HG03439 (cell line): Measurements from ENCODE around the gene CDK11B.

Experiments
- ATAC-seq: cut with Tn5 transposase; IDR thresholded peaks from one replicate; pipeline ENCODE4 v1.9.1; 2021; ENCODE audit warnings: mild to moderate bottlenecking, moderate library complexity; ENCODE audit not compliant: unreplicated experiment

Gene CDK11B

GRCh38 chr1:1628754-1629429 lies 29.9 kb downstream of the CDK11B start:
- ATAC-seq: no peak

- ATAC-seq: no peak
These were observed 30.7 kb downstream of the CDK11B start for GRCh38 chr1:1627829-1628753.

- ATAC-seq: no peak
These were observed 31.5 kb downstream of the CDK11B start for GRCh38 chr1:1627261-1627828.

- no peak for ATAC-seq
These were observed 32.3 kb downstream of the CDK11B start for GRCh38 chr1:1626207-1627141.

GRCh38 chr1:1625824-1626206 lies 33.0 kb downstream of the CDK11B start:
- no peak for ATAC-seq

GRCh38 chr1:1625404-1625775 lies 33.4 kb downstream of the CDK11B start:
- no peak for ATAC-seq

GRCh38 chr1:1624443-1625403 lies 34.1 kb downstream of the CDK11B start:
- no peak for ATAC-seq

- no peak for ATAC-seq
These were observed 35.0 kb downstream of the CDK11B start for GRCh38 chr1:1623631-1624442.

GRCh38 chr1:1623181-1623630 lies 35.6 kb downstream of the CDK11B start:
- no peak for ATAC-seq

GRCh38 chr1:1622788-1623094 lies 36.1 kb downstream of the CDK11B start:
- ATAC-seq: no peak

GRCh38 chr1:1622010-1622787 lies 36.6 kb downstream of the CDK11B start:
- no peak for ATAC-seq

- no peak for ATAC-seq
These were observed 37.4 kb downstream of the CDK11B start for GRCh38 chr1:1621173-1622009.

GRCh38 chr1:1620433-1621139 lies 38.2 kb downstream of the CDK11B start:
- no peak for ATAC-seq

- no peak for ATAC-seq
These were observed 38.9 kb downstream of the CDK11B start for GRCh38 chr1:1619917-1620361.

- ATAC-seq: no peak
These were observed 40.3 kb downstream of the CDK11B start for GRCh38 chr1:1618396-1619068.

GRCh38 chr1:1617925-1618324 lies 40.9 kb downstream of the CDK11B start:
- ATAC-seq: no peak
